Measurements from ENCODE around the gene TRMT1L. TPM values are rescaled to one million over a fixed set of nuclear protein-coding genes. Genes with fewer than 3 reads are reported as not detected.

Gene TRMT1L
- polyA plus RNA-seq, 3 donors = 24.0 to 29.8 (median 25.7) TPM

GRCh38 chr1:185152187-185152767, 4.5 kb downstream of the TRMT1L start:
- no peak for DNase-seq (ENCODE audit: extremely low read depth in 1 of 11, low read depth in 9 of 11, low spot score in 4 of 11)

GRCh38 chr1:185151215-185151614, 5.5 kb downstream of the TRMT1L start:
- DNase-seq (ENCODE audit: extremely low read depth in 1 of 11, low read depth in 9 of 11, low spot score in 4 of 11) = no peak

- DNase-seq (ENCODE audit: extremely low read depth in 1 of 11, low read depth in 9 of 11, low spot score in 4 of 11) = no peak
Measured at GRCh38 chr1:185144233-185144632, 12.5 kb downstream of the TRMT1L start.

GRCh38 chr1:185139246-185139645, 17.5 kb downstream of the TRMT1L start:
- DNase-seq (ENCODE audit: extremely low read depth in 1 of 11, low read depth in 9 of 11, low spot score in 4 of 11) = no peak

GRCh38 chr1:185137896-185138545, 18.7 kb downstream of the TRMT1L start:
- no peak for DNase-seq (ENCODE audit: extremely low read depth in 1 of 11, low read depth in 9 of 11, low spot score in 4 of 11)

GRCh38 chr1:185132534-185132933, 24.2 kb downstream of the TRMT1L start:
- DNase-seq (ENCODE audit: extremely low read depth in 1 of 11, low read depth in 9 of 11, low spot score in 4 of 11) = no peak

GRCh38 chr1:185129708-185130107, 27.0 kb downstream of the TRMT1L start:
- DNase-seq (ENCODE audit: extremely low read depth in 1 of 11, low read depth in 9 of 11, low spot score in 4 of 11) = no peak

GRCh38 chr1:185112356-185112755, 44.4 kb downstream of the TRMT1L start:
- no peak for DNase-seq (ENCODE audit: extremely low read depth in 1 of 11, low read depth in 9 of 11, low spot score in 4 of 11)

GRCh38 chr1:185111873-185112272, 44.9 kb downstream of the TRMT1L start:
- no peak for DNase-seq (ENCODE audit: extremely low read depth in 1 of 11, low read depth in 9 of 11, low spot score in 4 of 11)

GRCh38 chr1:185110145-185110544, 46.6 kb downstream of the TRMT1L start:
- DNase-seq (ENCODE audit: extremely low read depth in 1 of 11, low read depth in 9 of 11, low spot score in 4 of 11) = no peak

- DNase-seq (ENCODE audit: extremely low read depth in 1 of 11, low read depth in 9 of 11, low spot score in 4 of 11) = no peak
Measured at GRCh38 chr1:185108321-185108720, 48.4 kb downstream of the TRMT1L start.

GRCh38 chr1:185105121-185105520, 51.6 kb downstream of the TRMT1L start:
- no peak for DNase-seq (ENCODE audit: extremely low read depth in 1 of 11, low read depth in 9 of 11, low spot score in 4 of 11)

- no peak for DNase-seq (ENCODE audit: extremely low read depth in 1 of 11, low read depth in 9 of 11, low spot score in 4 of 11)
Measured at GRCh38 chr1:185104083-185104482, 52.7 kb downstream of the TRMT1L start.

GRCh38 chr1:185096531-185096930, 60.2 kb downstream of the TRMT1L start:
- DNase-seq (ENCODE audit: extremely low read depth in 1 of 11, low read depth in 9 of 11, low spot score in 4 of 11) = no peak

- no peak for DNase-seq (ENCODE audit: extremely low read depth in 1 of 11, low read depth in 9 of 11, low spot score in 4 of 11)
Measured at GRCh38 chr1:185094761-185095160, 62.0 kb downstream of the TRMT1L start.

GRCh38 chr1:185091480-185091879, 65.3 kb downstream of the TRMT1L start:
- no peak for DNase-seq (ENCODE audit: extremely low read depth in 1 of 11, low read depth in 9 of 11, low spot score in 4 of 11)

GRCh38 chr1:185087746-185088145, 69.0 kb downstream of the TRMT1L start:
- DNase-seq (ENCODE audit: extremely low read depth in 1 of 11, low read depth in 9 of 11, low spot score in 4 of 11) = no peak

- no peak for DNase-seq (ENCODE audit: extremely low read depth in 1 of 11, low read depth in 9 of 11, low spot score in 4 of 11)
Measured at GRCh38 chr1:185087101-185087500, 69.7 kb downstream of the TRMT1L start.

GRCh38 chr1:185083818-185084217, 72.9 kb downstream of the TRMT1L start:
- DNase-seq (ENCODE audit: extremely low read depth in 1 of 11, low read depth in 9 of 11, low spot score in 4 of 11) = no peak

- DNase-seq (ENCODE audit: extremely low read depth in 1 of 11, low read depth in 9 of 11, low spot score in 4 of 11) = no peak
Measured at GRCh38 chr1:185080422-185080821, 76.3 kb downstream of the TRMT1L start.

GRCh38 chr1:185077374-185077773, 79.4 kb downstream of the TRMT1L start:
- DNase-seq (ENCODE audit: extremely low read depth in 1 of 11, low read depth in 9 of 11, low spot score in 4 of 11) = no peak

Measured in renal cortex interstitium (tissue), 11 donors.